ENCODE results near the gene TEKT3.

- TF ChIP-seq YY1 (IDR thresholded peaks at IDR 0.05; ENCODE audit: low read depth) = no peak
- TF ChIP-seq RAD21 (IDR thresholded peaks at IDR 0.05; ENCODE audit: low read depth) = no peak
- TF ChIP-seq CREB1 (IDR thresholded peaks at IDR 0.05; ENCODE audit: low read depth) = no peak
- TF ChIP-seq TCF12 (IDR thresholded peaks at IDR 0.05; ENCODE audit: low read depth) = no peak
- no peak for TF ChIP-seq FOXM1 (IDR thresholded peaks at IDR 0.05; ENCODE audit: borderline replicate concordance, low read depth)
- TF ChIP-seq EP300 (IDR thresholded peaks at IDR 0.05; ENCODE audit: borderline replicate concordance) = no peak
- TF ChIP-seq TAF1 (IDR thresholded peaks at IDR 0.05; ENCODE audit: low read depth) = no peak
Observed at GRCh38 chr17:15341966-15342365, 569 bp upstream of the TEKT3 start.

Measured in Ishikawa (cell line).